OCI-LY7 (cell line): Measurements from ENCODE around the gene SLC9A9. TPM values are rescaled to one million over a fixed set of nuclear protein-coding genes. Genes with fewer than 3 reads are reported as not detected.

Experiments
- BruUV-seq: library from RNA; stranded (reverse); fragments of 400-500 nt; replicated peaks from 2 replicates; lab custom pipeline; 2021; lab: Mats Ljungman, UMichigan
- CTCF ChIA-PET: fragments of 300-600 bp; sonication (Branson Sonifier 250); formaldehyde crosslinking; loops from one replicate; lab custom pipeline; 2022; ENCODE audit warnings: antibody characterized with exemption; ENCODE audit not compliant: unreplicated experiment; lab: Charles Lee
- POLR2A ChIA-PET: fragments of 300-600 bp; sonication (Branson Sonifier 250); formaldehyde crosslinking; loops from one replicate; lab custom pipeline; 2022; ENCODE audit warnings: antibody characterized with exemption; lab: Charles Lee
- DNase-seq: peaks from one replicate; pipeline ENCODE4 v3.0.0-alpha.2; 2015; ENCODE audit warnings: low spot score
- H2AFZ ChIP-seq: fragments of 200-600 bp; sonication (generic), shearing (Covaris generic); 2 replicates; pipeline ENCODE4 v1.6.1; 2014; ENCODE audit warnings: mild to moderate bottlenecking, antibody characterized with exemption, low read length, moderate library complexity
- H3K27ac ChIP-seq: fragments of 200-600 bp; sonication (generic); 2 replicates; pipeline ENCODE4 v1.5.1; 2014; ENCODE audit warnings: mixed run types, low read depth, mild to moderate bottlenecking, moderate library complexity, low read length, inconsistent platforms; ENCODE audit not compliant: poor library complexity, severe bottlenecking
- H3K36me3 ChIP-seq: fragments of 200-600 bp; sonication (generic); 2 replicates; pipeline ENCODE4 v1.6.1; 2014; ENCODE audit warnings: mild to moderate bottlenecking, antibody characterized with exemption, low read length, moderate library complexity, mixed read lengths; ENCODE audit not compliant: insufficient read depth
- H3K4me1 ChIP-seq: fragments of 200-600 bp; sonication (generic); 2 replicates; pipeline ENCODE4 v1.5.1; 2014; ENCODE audit warnings: mild to moderate bottlenecking, low read length; ENCODE audit not compliant: insufficient read depth, poor library complexity, severe bottlenecking
- H3K4me2 ChIP-seq: fragments of 200-600 bp; sonication (generic); 2 replicates; pipeline ENCODE4 v1.6.1; 2014; ENCODE audit warnings: mild to moderate bottlenecking, low read length
- H3K4me3 ChIP-seq: fragments of 200-600 bp; sonication (generic); 2 replicates; pipeline ENCODE4 v1.5.1; 2014; ENCODE audit warnings: mild to moderate bottlenecking, low read depth, low read length; ENCODE audit not compliant: poor library complexity, severe bottlenecking
- H3K79me2 ChIP-seq: fragments of 200-600 bp; sonication (generic); 2 replicates; pipeline ENCODE4 v1.6.1; 2016; ENCODE audit warnings: low read depth, mild to moderate bottlenecking, low read length, moderate library complexity, mixed read lengths; ENCODE audit not compliant: insufficient read depth
- H3K9me2 ChIP-seq: fragments of 200-600 bp; sonication (generic); 2 replicates; pipeline ENCODE4 v1.6.1; 2016; ENCODE audit warnings: mild to moderate bottlenecking, low read length, mixed read lengths; ENCODE audit not compliant: insufficient read depth
- H3K9me3 ChIP-seq: fragments of 200-600 bp; sonication (generic); 2 replicates; pipeline ENCODE4 v1.6.1; 2014; ENCODE audit warnings: mild to moderate bottlenecking, mixed run types, low read length, mixed read lengths
- H4K20me1 ChIP-seq: fragments of 200-600 bp; sonication (generic); 2 replicates; pipeline ENCODE4 v1.6.1; 2014; ENCODE audit warnings: mild to moderate bottlenecking, antibody characterized with exemption, low read length, moderate library complexity, mixed read lengths; ENCODE audit not compliant: insufficient read depth
- EZH2phosphoT487 ChIP-seq: fragments of 200-600 bp; sonication (generic); IDR thresholded peaks from 2 replicates; pipeline ENCODE4 v1.6.1; 2018; ENCODE audit warnings: low read depth, borderline replicate concordance, mild to moderate bottlenecking, mixed run types, antibody characterized with exemption, low read length, moderate library complexity, mixed read lengths
- intact Hi-C: fragments of 100-400 bp; cut with micrococcal nuclease; formaldehyde crosslinking; loops from one replicate; pipeline ENCODE4 v1.10.0; 2022; ENCODE audit not compliant: unreplicated experiment
- total RNA-seq, 2 experiments: library from RNA; depleted of rRNA in 1 of 2; stranded (reverse); fragments of >200 nt in 1 of 2; shearing (Covaris generic) in 1 of 2; gene quantifications; 2 replicates each; pipeline ENCODE4 v1.2.3, GENCODE V29; 2014 to 2022
- TF ChIP-seq, protein P1 (sequence below): fragments of 200-600 bp; sonication (generic); conservative IDR thresholded peaks from 2 replicates; pipeline ENCODE4 v1.5.1; 2014; ENCODE audit warnings: mild to moderate bottlenecking, antibody characterized with exemption, low read length, moderate library complexity, mixed read lengths

The SLC9A9 gene
- total RNA-seq, 2 experiments from 2014 or later: 9.3 to 14.8 TPM

DNA sequence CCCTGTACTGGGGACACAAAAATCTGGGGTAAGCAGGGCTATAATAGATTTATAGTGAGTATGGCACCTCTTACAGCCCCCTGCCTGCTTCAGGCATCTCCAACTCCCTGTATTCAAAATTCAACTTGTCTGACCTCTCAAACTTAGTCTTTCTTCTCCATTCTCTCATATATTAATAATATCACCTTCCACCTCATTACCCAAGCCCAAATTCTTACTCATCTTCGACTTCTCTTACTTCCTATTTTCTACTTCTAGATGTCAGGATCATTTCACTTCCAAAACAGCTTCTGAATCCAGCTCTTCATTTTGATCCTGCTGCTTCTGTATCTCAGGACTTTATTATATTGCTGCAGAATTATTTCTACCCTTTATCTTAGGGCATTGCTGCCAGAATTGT lies 438.0 kb downstream of the SLC9A9 start:
- no peak for TF ChIP-seq EZH2phosphoT487
- TF ChIP-seq, protein P1, sequence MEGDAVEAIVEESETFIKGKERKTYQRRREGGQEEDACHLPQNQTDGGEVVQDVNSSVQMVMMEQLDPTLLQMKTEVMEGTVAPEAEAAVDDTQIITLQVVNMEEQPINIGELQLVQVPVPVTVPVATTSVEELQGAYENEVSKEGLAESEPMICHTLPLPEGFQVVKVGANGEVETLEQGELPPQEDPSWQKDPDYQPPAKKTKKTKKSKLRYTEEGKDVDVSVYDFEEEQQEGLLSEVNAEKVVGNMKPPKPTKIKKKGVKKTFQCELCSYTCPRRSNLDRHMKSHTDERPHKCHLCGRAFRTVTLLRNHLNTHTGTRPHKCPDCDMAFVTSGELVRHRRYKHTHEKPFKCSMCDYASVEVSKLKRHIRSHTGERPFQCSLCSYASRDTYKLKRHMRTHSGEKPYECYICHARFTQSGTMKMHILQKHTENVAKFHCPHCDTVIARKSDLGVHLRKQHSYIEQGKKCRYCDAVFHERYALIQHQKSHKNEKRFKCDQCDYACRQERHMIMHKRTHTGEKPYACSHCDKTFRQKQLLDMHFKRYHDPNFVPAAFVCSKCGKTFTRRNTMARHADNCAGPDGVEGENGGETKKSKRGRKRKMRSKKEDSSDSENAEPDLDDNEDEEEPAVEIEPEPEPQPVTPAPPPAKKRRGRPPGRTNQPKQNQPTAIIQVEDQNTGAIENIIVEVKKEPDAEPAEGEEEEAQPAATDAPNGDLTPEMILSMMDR: no peak
- no peak overlapping the region for H2AFZ ChIP-seq
- CTCF ChIA-PET: no interaction called here
- intact Hi-C loops: no loop called here
- no peaks in the 10 kb centered on the region for H3K9me2 ChIP-seq
- no peaks in the 10 kb centered on the region for H3K4me1 ChIP-seq
- no peak for DNase-seq
- no peak overlapping the region for H3K4me2 ChIP-seq
- BruUV-seq: no TSS peak
- H3K27ac ChIP-seq: no peak overlapping the region
- no peaks in the 10 kb centered on the region for H4K20me1 ChIP-seq
- no peaks in the 10 kb centered on the region for H3K36me3 ChIP-seq
- POLR2A ChIA-PET: no interaction called here
- no peaks in the 10 kb centered on the region for H3K9me3 ChIP-seq
- H3K79me2 ChIP-seq: no peaks in the 10 kb centered on the region
- H3K4me3 ChIP-seq: no peak overlapping the region

DNA sequence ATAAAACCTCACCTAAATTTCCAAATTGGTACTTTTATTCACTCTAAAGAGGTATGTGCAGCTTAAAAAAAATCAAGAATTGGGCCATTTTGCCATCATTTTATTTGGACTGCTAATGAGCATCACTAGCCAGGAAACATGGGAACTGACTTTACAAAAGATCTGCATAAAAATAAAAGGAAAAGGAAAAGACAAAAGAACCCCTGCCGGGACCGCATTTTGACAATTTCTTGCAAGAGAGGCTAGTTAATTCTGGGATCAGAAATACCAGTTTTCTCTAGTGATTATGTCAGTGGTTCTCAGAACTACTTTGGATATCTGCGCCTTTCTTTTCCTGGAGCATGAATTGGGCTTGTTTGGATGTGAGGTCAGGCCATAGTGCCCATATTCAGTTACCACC lies 439.5 kb downstream of the SLC9A9 start:
- ChIA-PET CTCF (no interaction called here), POLR2A (no interaction called here)
- H3K27ac ChIP-seq: no peak overlapping the region
- H3K36me3 ChIP-seq: no peaks in the 10 kb centered on the region
- H2AFZ ChIP-seq: no peak overlapping the region
- no peaks in the 10 kb centered on the region for H3K9me3 ChIP-seq
- BruUV-seq: no TSS peak
- intact Hi-C loops: no loop called here
- no peak for DNase-seq
- no peaks in the 10 kb centered on the region for H4K20me1 ChIP-seq
- no peak overlapping the region for H3K4me2 ChIP-seq
- TF ChIP-seq, protein P1: no peak
- no peak for TF ChIP-seq EZH2phosphoT487
- no peak overlapping the region for H3K4me3 ChIP-seq
- H3K9me2 ChIP-seq: no peaks in the 10 kb centered on the region
- H3K79me2 ChIP-seq: no peaks in the 10 kb centered on the region
- H3K4me1 ChIP-seq: no peaks in the 10 kb centered on the region

DNA sequence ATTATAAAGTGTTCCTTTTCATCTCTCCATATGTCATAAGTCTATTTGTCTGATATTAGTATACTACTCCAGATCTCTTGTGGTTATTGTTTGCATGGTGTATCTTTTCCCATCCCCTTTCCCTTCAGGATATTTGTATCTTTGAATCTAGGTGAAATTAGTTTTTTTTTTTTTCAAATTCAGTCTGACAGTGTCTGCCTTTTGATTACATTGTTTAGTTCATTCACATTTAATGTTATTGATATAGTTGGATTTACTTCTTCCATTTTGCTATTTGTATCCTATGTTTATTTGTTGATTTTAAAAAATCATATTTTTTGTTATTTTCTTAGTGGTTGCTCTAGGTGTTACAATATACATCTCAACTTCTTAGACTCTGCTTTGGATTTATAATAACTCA lies 445.7 kb downstream of the SLC9A9 start:
- Histone ChIP-seq H2AFZ (no peak overlapping the region), H3K9me3 (no peaks in the 10 kb centered on the region), H4K20me1 (no peaks in the 10 kb centered on the region), H3K79me2 (no peaks in the 10 kb centered on the region), H3K4me3 (no peak overlapping the region), H3K27ac (no peak overlapping the region), H3K4me2 (no peak overlapping the region), H3K36me3 (no peaks in the 10 kb centered on the region), H3K9me2 (no peaks in the 10 kb centered on the region), H3K4me1 (no peaks in the 10 kb centered on the region)
- BruUV-seq: no TSS peak
- POLR2A ChIA-PET: interaction anchor here (0.8 kb wide), 1 partner anchor 39 kb away, joined by 4 read pairs; no protein-coding TSS in a partner anchor
- TF ChIP-seq, protein P1: no peak
- no peak for TF ChIP-seq EZH2phosphoT487
- intact Hi-C loops: no loop called here
- DNase-seq: no peak
- CTCF ChIA-PET: no interaction called here
